ENCODE measurements around the gene KCNB1.

GRCh38 chr20:49404461-49404860, 78.0 kb downstream of the KCNB1 start:
- TF ChIP-seq CTCF (conservative IDR thresholded peaks at IDR 0.05 in 1 of 2, IDR thresholded peaks at IDR 0.05 in 1 of 2; ENCODE audit: low read depth in 1 of 2, low read length in 2 of 2) (no peak), EZH2 (IDR thresholded peaks at IDR 0.05; ENCODE audit: low read length, missing control alignments) (no peak)

All from fibroblast of lung (primary cell).